Stimulated activated CD8-positive, alpha-beta memory T cell treated with anti-CD3 and anti-CD28 coated beads, Interleukin-15, amount 100 ng/mL, for 48 hours (primary cell): ENCODE measurements around the gene MSL1.

Experiments used
- DNase-seq, 2 donors: peaks; one replicate each; pipeline ENCODE4 v3.0.0-alpha.2; 2020; ENCODE audit warnings: low read depth in 2 of 2

The MSL1 gene

GRCh38 chr17:40091691-40092397 lies 29.9 kb upstream of the MSL1 start:
- no peak for DNase-seq

GRCh38 chr17:40092581-40092980 lies 29.2 kb upstream of the MSL1 start:
- no peak for DNase-seq

DNA sequence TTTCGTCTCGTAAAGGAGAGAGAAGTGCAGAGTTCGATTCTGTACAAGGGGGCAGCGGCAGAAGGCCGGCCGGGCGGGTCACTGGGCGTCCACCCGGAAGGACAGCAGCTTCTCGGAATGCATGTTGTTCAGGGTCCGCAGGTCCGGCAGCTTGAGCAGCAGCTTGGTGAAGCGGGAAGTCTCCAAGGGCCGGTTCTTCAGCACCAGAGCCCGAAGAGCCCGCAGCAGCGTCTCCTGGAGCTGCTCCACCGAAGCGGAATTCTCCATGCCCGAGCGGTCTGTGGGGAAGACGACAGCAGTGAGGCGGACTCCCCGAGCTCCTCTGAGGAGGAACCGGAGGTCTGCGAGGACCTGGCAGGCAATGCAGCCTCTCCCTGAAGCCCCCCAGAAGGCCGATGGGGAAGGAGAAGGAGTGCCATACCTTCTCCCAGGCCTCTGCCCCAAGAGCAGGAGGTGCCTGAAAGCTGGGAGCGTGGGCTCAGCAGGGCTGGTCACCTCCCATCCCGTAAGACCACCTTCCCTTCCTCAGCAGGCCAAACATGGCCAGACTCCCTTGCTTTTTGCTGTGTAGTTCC lies 28.7 kb upstream of the MSL1 start:
- DNase-seq, result no peak

DNA sequence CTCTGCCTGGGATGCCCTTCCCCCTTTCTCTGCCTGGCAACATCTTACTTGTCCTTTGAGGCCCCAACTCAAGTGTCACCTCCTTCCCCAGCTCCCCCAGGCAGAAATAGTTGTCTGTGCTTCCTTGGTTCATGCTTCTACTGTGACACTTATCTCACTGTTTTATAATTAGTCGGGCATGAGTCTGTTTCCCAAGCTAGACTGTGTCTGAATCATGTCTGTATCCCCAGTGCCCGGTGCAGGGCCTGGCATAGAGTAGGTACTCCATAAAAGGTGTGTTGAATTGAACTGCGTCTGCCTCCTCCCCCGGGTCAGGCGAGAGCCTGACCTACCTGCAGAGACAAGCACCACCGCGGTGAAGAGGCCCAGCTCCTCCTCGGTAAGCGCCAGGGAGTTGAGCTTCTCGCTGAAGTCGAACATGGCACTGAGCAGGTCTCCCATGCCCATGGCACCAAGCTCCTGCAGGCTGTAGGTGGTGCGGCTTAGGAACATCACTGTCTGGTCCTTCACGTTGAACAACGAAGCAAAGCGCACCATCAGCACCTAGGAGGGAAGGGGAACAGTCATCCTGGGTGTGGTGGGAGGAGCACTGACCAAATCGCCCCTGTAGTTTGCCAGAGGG lies 28.1 kb upstream of the MSL1 start:
- no peak for DNase-seq

GRCh38 chr17:40094874-40095273 lies 26.9 kb upstream of the MSL1 start:
- no peak for DNase-seq

DNA sequence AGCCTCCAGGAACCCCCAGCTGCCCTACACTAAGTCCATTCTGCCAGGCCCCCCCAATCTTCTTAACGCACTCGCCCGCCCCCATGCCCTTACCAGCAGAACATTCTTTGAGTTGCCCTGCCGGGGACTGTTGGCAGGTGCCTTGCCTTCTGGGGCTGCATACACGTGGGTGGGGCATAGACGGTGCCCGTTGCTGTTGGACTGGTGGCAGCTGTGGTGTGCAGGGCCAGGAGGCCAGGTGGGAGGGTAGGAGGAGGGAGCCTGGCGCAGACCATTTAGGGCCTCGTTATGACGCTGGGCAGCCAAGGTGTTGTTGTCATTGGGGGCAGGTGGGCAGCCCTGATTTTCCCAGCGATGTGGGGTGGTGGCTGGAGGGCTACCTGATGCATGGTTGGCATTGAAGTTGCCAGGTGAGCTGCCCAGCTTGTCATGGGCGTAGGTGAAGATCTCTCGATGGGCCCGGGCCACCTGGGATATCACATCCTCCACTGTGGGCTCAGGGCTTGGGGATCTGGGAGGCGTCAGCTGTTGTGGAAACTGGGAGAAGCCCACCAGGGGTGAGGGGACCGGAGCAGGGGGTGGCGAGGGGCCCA lies 26.3 kb upstream of the MSL1 start:
- DNase-seq, result no peak

- DNase-seq, result peak; percentile 78 to 79
Observed at GRCh38 chr17:40095944-40096791, 25.6 kb upstream of the MSL1 start.

- no peak for DNase-seq
Observed at GRCh38 chr17:40097087-40097486, 24.7 kb upstream of the MSL1 start.

DNA sequence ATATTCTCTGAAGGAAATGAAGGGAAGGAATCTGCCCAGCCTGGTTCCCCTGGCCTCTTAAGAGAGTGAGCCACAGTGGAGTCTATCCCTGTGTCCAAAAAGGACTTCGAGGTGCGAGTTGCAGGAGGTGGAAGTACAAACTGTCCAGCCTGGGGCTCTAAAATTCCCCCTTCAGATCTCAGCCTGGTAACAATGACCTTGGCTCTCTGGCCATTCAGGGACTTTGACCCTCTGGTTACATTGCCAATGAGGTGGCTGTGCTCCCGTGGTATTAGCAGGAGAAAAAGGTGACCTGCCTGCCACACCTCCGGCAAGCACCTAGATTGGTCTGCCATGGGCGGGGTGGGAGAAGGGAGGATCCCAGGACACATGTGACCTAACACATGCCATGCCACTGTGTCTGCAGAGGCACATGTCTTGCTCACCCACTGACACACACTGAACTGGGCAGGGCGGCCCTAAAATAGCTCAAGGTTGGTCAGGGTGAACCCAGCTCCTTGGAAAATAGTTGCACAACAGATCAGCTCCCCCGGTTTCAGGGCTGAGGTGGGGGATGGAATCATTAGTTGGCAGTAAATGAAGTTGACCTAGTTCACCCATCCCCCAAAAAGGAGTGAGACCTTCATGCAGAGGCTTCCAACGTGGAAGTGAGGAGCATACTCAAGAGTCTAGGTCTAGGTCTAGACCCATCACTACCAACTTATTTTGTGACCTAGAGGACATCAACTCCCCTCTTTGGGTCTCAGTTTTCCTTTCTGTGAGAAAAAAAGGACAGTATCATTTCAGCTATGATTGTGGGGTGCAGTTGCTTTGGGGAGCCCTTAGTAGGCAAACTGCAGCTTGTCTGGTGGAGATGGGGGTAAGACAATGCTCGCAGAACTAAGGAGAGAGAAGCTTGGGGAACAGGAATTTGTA lies 23.6 kb upstream of the MSL1 start:
- DNase-seq, result no peak

- DNase-seq, result peak; percentile 98 to 99
Observed at GRCh38 chr17:40098846-40099618, 22.7 kb upstream of the MSL1 start.

- DNase-seq, result no peak
Observed at GRCh38 chr17:40099619-40100418, 22.0 kb upstream of the MSL1 start.

DNA sequence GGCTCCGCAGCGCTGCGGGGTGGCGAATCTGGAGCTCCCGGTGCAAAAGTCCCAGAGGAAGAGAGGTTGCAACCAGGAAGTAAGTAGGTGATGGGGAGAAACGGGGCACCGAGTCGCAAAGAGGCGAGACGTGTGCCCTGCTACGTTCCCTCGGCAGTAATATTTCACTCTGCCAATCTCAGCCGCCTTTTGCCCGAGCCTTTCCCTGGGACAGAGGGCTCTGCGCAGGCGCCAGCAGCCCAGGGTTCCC lies 21.4 kb upstream of the MSL1 start, which contains the start of gene NR1D1:
TSS of gene NR1D1 (minus strand) at position 171 of the 250 bp plus-strand sequence. CDS start 495 bp downstream, outside the sequence.
- DNase-seq, result no peak

DNA sequence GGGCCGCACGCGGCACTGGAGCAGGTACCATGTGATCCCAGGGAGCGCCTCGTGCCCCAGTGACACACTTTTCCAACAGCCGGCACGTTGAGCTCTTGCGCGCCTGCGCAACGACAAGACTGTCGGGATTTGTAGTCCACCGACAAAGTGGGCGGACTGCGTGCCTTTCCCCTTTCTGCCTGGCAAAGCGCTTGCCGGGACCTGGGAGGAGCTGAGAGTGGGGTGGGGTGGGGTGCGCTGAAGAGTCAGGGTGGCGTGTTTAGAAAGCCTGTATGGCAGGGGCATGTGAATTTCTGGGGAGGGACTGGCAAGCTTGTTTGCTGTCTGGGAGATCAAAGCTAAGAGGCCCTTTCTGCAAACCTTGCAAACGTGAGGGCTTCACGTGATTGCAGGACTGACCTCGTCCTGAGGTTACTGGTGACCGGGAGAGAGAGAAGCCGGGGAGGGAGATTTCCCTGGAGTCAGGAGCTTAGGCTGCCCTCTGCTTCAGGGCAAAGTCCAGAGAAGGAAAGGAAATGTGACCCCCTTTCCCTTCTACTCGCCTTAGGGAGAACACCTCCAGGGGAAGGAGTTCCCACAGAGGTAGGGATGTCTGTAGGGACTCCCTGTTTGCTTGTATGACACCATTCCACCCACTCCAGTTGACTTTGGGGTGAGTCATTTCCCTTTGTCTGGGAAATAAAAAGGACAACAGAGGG lies 21.0 kb upstream of the MSL1 start:
- peak; percentile 89 to 90 for DNase-seq

- no peak for DNase-seq
Observed at GRCh38 chr17:40101367-40102210, 20.2 kb upstream of the MSL1 start.

DNA sequence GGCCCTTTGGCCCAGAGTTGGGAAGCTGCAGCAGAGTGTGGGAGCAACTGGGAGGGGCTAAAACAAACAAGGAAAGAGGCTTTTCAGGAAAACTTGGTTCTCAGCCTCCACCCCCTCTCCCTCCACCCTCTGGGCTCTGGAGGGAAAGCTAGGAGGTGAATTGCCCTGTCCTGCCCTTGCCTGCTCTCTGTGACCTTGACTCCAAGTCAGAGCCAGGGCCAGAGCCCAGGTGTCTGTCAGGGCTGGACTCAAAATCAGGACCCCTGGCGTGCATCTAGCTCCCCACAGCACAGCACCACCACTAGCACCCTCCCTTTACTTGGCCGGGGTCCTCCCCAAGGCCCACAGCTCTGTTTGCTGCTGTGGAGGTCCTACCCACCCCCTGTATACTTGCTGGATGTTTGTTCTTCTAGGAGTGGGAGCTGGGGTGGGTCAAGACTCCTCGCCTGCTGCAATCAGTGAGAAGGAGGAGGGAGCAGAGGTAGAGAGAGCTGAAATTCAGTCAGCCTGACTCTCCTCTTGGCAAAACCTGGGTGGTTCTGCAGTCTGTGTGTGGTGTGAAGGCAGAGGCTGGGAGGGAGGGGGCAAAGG lies 18.6 kb upstream of the MSL1 start:
- no peak for DNase-seq

GRCh38 chr17:40103688-40104087 lies 18.1 kb upstream of the MSL1 start:
- DNase-seq, result no peak
